OCI-LY3 (cell line): Measurements from ENCODE around the gene AQP11.

ENCODE experiments used
- H2AFZ ChIP-seq: fragments of 200-600, 300-600 bp; shearing (Covaris generic); 2 replicates; pipeline ENCODE4 v1.6.0; 2014; ENCODE audit warnings: antibody characterized with exemption, low read depth, low read length
- H3K27ac ChIP-seq: fragments of 200-600, 300-600 bp; sonication (generic); 2 replicates; pipeline ENCODE4 v1.5.1; 2014; ENCODE audit warnings: mild to moderate bottlenecking, low read length, moderate library complexity, mixed read lengths
- H3K27me3 ChIP-seq: fragments of 200-600, 300-600 bp; sonication (generic); 2 replicates; pipeline ENCODE4 v1.6.1; 2014; ENCODE audit warnings: low read depth, low read length, mixed read lengths
- H3K36me3 ChIP-seq: fragments of 200-600, 300-600 bp; sonication (generic); replicated peaks from 2 replicates; pipeline ENCODE3; 2014; ENCODE audit warnings: low read depth, low read length, mixed read lengths
- H3K4me1 ChIP-seq: fragments of 300-600, 200-600 bp; sonication (generic); 2 replicates; pipeline ENCODE4 v1.6.1; 2014; ENCODE audit warnings: low read length, mixed read lengths
- H3K4me2 ChIP-seq: fragments of 200-600, 300-600 bp; sonication (generic); 2 replicates; pipeline ENCODE4 v1.6.1; 2014; ENCODE audit warnings: low read length, mixed read lengths
- H3K4me3 ChIP-seq: fragments of 300-600, 200-600 bp; sonication (generic); 2 replicates; pipeline ENCODE4 v1.5.1; 2014; ENCODE audit warnings: antibody characterized with exemption, mild to moderate bottlenecking, low read length, moderate library complexity
- H3K79me2 ChIP-seq: fragments of 300-600, 200-600 bp; shearing (Covaris generic); 2 replicates; pipeline ENCODE4 v1.6.1; 2014; ENCODE audit warnings: mild to moderate bottlenecking, low read length, mixed read lengths
- H3K9ac ChIP-seq: fragments of 300-600, 200-600 bp; shearing (Covaris generic); 2 replicates; pipeline ENCODE4 v1.6.0; 2014; ENCODE audit warnings: mild to moderate bottlenecking, low read length, moderate library complexity
- H3K9me3 ChIP-seq: fragments of 200-600, 300-600 bp; shearing (Covaris generic); 2 replicates; pipeline ENCODE4 v1.6.1; 2014; ENCODE audit warnings: low read length, mixed read lengths; ENCODE audit not compliant: insufficient read depth
- H4K20me1 ChIP-seq: fragments of 200-600, 300-600 bp; sonication (generic); 2 replicates; pipeline ENCODE4 v1.6.1; 2016; ENCODE audit warnings: low read length, mixed read lengths; ENCODE audit not compliant: insufficient read depth
- CTCF ChIP-seq: fragments of 200-600, 300-600 bp; sonication (generic); IDR thresholded peaks from 2 replicates; pipeline ENCODE4 v1.5.1; 2014; ENCODE audit warnings: antibody characterized with exemption, low read length, low read depth
- EZH2phosphoT487 ChIP-seq: fragments of 200-600 bp; shearing (Covaris generic); IDR thresholded peaks from 2 replicates; pipeline ENCODE4 v1.6.1; 2018; ENCODE audit warnings: antibody characterized with exemption, mixed run types, low read depth

AQP11 gene

GRCh38 chr11:77609234-77609633 lies 19.5 kb downstream of the AQP11 start:
- H3K27ac ChIP-seq, result no peak overlapping the region
- H3K9ac ChIP-seq, result no peak overlapping the region
- H3K4me3 ChIP-seq, result no peak overlapping the region
- no peaks in the 10 kb centered on the region for H3K79me2 ChIP-seq
- H3K4me2 ChIP-seq, result no peak overlapping the region
- H2AFZ ChIP-seq, result no peak overlapping the region
- no peaks in the 10 kb centered on the region for H4K20me1 ChIP-seq
- no peaks in the 10 kb centered on the region for H3K27me3 ChIP-seq
- H3K36me3 ChIP-seq, result peaks cover 50% of the 10 kb centered on the region
- H3K9me3 ChIP-seq, result no peaks in the 10 kb centered on the region
- no peaks in the 10 kb centered on the region for H3K4me1 ChIP-seq
- TF ChIP-seq CTCF, result no peak
- no peak for TF ChIP-seq EZH2phosphoT487

- Histone ChIP-seq H3K27ac (no peak overlapping the region), H3K4me1 (no peaks in the 10 kb centered on the region), H3K4me2 (no peak overlapping the region), H2AFZ (no peak overlapping the region), H3K79me2 (no peaks in the 10 kb centered on the region), H3K36me3 (peaks cover 59% of the 10 kb centered on the region), H4K20me1 (no peaks in the 10 kb centered on the region), H3K9me3 (no peaks in the 10 kb centered on the region), H3K9ac (no peak overlapping the region), H3K27me3 (no peaks in the 10 kb centered on the region), H3K4me3 (no peak overlapping the region)
- TF ChIP-seq CTCF (no peak), EZH2phosphoT487 (no peak)
These were observed 22.2 kb downstream of the AQP11 start for GRCh38 chr11:77611921-77612320.

GRCh38 chr11:77617892-77618291 lies 28.1 kb downstream of the AQP11 start:
- Histone ChIP-seq H3K4me3 (no peak overlapping the region), H3K9me3 (no peaks in the 10 kb centered on the region), H2AFZ (no peak overlapping the region), H4K20me1 (no peaks in the 10 kb centered on the region), H3K27me3 (no peaks in the 10 kb centered on the region), H3K36me3 (peaks cover 63% of the 10 kb centered on the region), H3K9ac (no peak overlapping the region), H3K79me2 (no peaks in the 10 kb centered on the region), H3K27ac (no peak overlapping the region), H3K4me1 (no peaks in the 10 kb centered on the region), H3K4me2 (no peak overlapping the region)
- TF ChIP-seq CTCF, result no peak
- TF ChIP-seq EZH2phosphoT487, result no peak

- Histone ChIP-seq H3K27ac (no peak overlapping the region), H4K20me1 (no peaks in the 10 kb centered on the region), H2AFZ (no peak overlapping the region), H3K4me2 (no peak overlapping the region), H3K9me3 (no peaks in the 10 kb centered on the region), H3K27me3 (no peaks in the 10 kb centered on the region), H3K9ac (no peak overlapping the region), H3K79me2 (no peaks in the 10 kb centered on the region), H3K36me3 (peaks cover 53% of the 10 kb centered on the region), H3K4me1 (no peaks in the 10 kb centered on the region), H3K4me3 (no peak overlapping the region)
- TF ChIP-seq EZH2phosphoT487 (no peak), CTCF (peak; percentile 89)
These were observed 29.9 kb downstream of the AQP11 start for GRCh38 chr11:77619576-77620198.
